CD4-positive, alpha-beta T cell treated with Interleukin-4 for 1 hour (primary cell): Measurements from ENCODE around the gene NAA35.
"Not testable (repeated sequence)": the region's sequence is repeated elsewhere in the genome, so short reads cannot be mapped to it uniquely, and the experiment has no call there.

Experiments
- DNase-seq, 2 donors: peaks; one replicate each; pipeline ENCODE4 v3.0.0-alpha.2; 2020 to 2022

The NAA35 gene

GRCh38 chr9:85940832-85941621 is at the start of gene NAA35:
TSS of gene NAA35 (plus strand) at chr9:85941146. CDS start at chr9:85942160, 1,014 bp downstream.
- peak; percentile 99 for DNase-seq

- no peak for DNase-seq
Measured at GRCh38 chr9:85892401-85892800, 48.5 kb upstream of the NAA35 start.

GRCh38 chr9:85895685-85896084 is 45.3 kb upstream of the NAA35 start:
- DNase-seq: no peak

- no peak for DNase-seq
Measured at GRCh38 chr9:85897848-85898247, 43.1 kb upstream of the NAA35 start.

GRCh38 chr9:85898332-85898731 is 42.6 kb upstream of the NAA35 start:
- no peak for DNase-seq

GRCh38 chr9:85899388-85899787 is 41.6 kb upstream of the NAA35 start:
- no peak for DNase-seq

GRCh38 chr9:85900504-85901201 is 40.3 kb upstream of the NAA35 start:
- DNase-seq: peak; percentile 37 to 44

GRCh38 chr9:85904975-85905374 is 36.0 kb upstream of the NAA35 start:
- no peak for DNase-seq

GRCh38 chr9:85905957-85906356 is 35.0 kb upstream of the NAA35 start:
- DNase-seq: no peak

- no peak for DNase-seq
Measured at GRCh38 chr9:85909390-85909789, 31.6 kb upstream of the NAA35 start.

- DNase-seq: peak in 1 of 2 donors; percentile 11
Measured at GRCh38 chr9:85914108-85914507, 26.8 kb upstream of the NAA35 start.

GRCh38 chr9:85917756-85918155 is 23.2 kb upstream of the NAA35 start:
- no peak for DNase-seq

- no peak for DNase-seq
Measured at GRCh38 chr9:85925493-85925892, 15.5 kb upstream of the NAA35 start.

GRCh38 chr9:85927076-85927475 is 13.9 kb upstream of the NAA35 start:
- DNase-seq: no peak

GRCh38 chr9:85931495-85931894 is 9.5 kb upstream of the NAA35 start:
- no peak for DNase-seq

GRCh38 chr9:85935950-85936349 is 5.0 kb upstream of the NAA35 start:
- not testable (repeated sequence) for DNase-seq

GRCh38 chr9:85940275-85940831 is 593 bp upstream of the NAA35 start:
- no peak for DNase-seq

- peak in 1 of 2 donors; percentile 15 for DNase-seq
Measured at GRCh38 chr9:85941622-85941940, 635 bp downstream of the NAA35 start.

- DNase-seq: no peak
Measured at GRCh38 chr9:85941966-85942912, 1.3 kb downstream of the NAA35 start.

GRCh38 chr9:85942913-85943709 is 2.2 kb downstream of the NAA35 start:
- DNase-seq: no peak

- no peak for DNase-seq
Measured at GRCh38 chr9:85943757-85944430, 2.9 kb downstream of the NAA35 start.

GRCh38 chr9:85944672-85945071 is 3.7 kb downstream of the NAA35 start:
- no peak for DNase-seq
